Measurements from ENCODE around the gene KRTAP5-7.

Gene KRTAP5-7

GRCh38 chr11:71548120-71548519, 21.1 kb downstream of the KRTAP5-7 start, which contains the start of gene KRTAP5-9:
Gene KRTAP5-9 (plus strand): TSS chr11:71548420. CDS start chr11:71548658, 238 bp downstream.
- H3K27ac ChIP-seq: no peak within 1 kb of the TSS
- TF ChIP-seq CTCF (conservative IDR thresholded peaks at IDR 0.05): no peak

DNA sequence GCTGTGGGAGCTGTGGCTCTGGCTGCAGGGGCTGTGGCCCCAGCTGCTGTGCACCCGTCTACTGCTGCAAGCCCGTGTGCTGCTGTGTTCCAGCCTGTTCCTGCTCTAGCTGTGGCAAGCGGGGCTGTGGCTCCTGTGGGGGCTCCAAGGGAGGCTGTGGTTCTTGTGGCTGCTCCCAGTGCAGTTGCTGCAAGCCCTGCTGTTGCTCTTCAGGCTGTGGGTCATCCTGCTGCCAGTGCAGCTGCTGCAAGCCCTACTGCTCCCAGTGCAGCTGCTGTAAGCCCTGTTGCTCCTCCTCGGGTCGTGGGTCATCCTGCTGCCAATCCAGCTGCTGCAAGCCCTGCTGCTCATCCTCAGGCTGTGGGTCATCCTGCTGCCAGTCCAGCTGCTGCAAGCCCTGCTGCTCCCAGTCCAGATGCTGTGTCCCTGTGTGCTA, 21.7 kb downstream of the KRTAP5-7 start:
- H3K27ac ChIP-seq: no peak overlapping the region
- no peak for TF ChIP-seq CTCF (conservative IDR thresholded peaks at IDR 0.05)

- no peak overlapping the region for H3K27ac ChIP-seq
- no peak for TF ChIP-seq CTCF (conservative IDR thresholded peaks at IDR 0.05)
Measured at GRCh38 chr11:71551711-71552110, 24.6 kb downstream of the KRTAP5-7 start.

DNA sequence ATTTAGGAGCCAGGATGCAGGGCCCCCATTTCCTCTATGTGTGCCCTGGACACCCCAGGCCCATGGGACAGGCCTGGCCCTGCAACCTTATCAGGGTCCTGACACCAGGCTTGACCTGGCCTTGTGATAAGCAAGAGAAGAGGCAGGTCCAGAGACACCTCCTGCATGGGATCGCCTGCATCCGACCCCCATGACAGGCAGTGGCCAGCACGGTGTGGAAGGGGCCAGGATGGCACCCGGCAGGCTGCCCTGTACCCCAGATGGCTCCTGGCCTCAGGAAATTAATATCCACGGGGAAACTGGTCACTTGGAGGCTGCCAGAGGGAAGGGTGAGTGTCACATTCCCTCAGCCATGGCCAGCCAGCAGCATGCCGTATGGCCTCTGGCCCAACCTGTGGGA, 27.9 kb downstream of the KRTAP5-7 start:
- H3K27ac ChIP-seq: no peak overlapping the region

DNA sequence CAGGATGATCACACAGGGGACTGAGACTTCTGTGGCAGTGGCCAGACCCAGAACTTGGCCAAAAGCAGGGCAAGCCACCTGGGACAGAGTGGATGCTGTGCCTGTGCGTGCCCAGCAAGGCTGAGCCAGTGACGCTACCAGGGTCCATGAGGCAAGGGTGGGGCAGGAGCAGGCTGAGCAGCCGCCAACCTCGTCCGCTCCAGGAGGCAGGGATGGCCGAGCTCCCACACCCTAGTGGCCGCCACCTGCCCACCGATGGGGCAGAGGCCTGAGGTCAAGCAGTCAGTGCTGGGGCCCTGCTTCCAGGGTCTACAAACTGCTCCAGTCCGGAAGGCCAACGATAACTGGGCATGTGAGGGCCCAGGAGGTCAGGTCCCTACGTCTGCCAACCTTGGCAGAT, 28.4 kb downstream of the KRTAP5-7 start:
- no peak for TF ChIP-seq CTCF (conservative IDR thresholded peaks at IDR 0.05)
- no peak overlapping the region for H3K27ac ChIP-seq

More for the DNA sequence above, 27.9 kb downstream of the KRTAP5-7 start:
- TF ChIP-seq CTCF (conservative IDR thresholded peaks at IDR 0.05): no peak

DNA sequence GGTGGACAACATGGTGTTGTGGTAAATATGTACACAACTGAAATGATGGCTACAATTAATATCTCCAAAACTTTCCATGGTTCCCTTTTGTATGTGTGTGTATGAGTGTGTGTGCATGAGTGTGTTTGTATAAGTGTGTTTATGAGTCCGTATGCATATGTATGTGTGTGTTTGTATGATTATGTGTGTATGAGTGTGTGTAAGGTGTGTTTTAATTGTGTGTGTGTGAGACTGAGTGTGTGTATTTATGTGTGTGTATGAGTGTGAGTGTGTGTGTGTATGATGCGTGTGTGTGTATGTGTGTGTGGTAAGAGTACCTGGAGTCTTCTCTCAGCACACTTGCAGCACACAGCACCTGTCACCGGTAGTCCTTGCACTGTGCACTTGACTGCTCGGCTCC, 29.0 kb downstream of the KRTAP5-7 start:
- no peak overlapping the region for H3K27ac ChIP-seq
- TF ChIP-seq CTCF (conservative IDR thresholded peaks at IDR 0.05): no peak

DNA sequence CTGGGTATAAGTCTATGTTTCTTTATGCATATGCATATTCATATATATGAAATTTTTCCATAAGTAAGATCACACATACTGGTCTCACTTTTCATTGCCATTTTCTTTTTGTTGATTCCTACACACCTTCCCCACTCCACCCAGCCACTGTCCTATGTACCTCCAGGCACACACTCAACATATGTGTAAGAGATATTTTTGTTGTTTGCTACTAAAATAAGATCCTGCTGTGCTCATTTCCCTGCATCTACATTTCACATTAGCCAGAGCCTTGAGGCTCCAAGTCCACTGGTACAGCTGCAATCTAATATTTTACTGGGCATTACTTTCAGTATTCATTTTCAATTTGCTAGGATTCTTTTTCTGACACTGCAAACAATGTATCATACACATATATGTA, 30.2 kb downstream of the KRTAP5-7 start:
- H3K27ac ChIP-seq: no peak overlapping the region
- no peak for TF ChIP-seq CTCF (conservative IDR thresholded peaks at IDR 0.05)

Data from VCaP (cell line).